Retinal pigment epithelial cell (primary cell): Measurements from ENCODE around the gene KLHL29.
A peak's percentile ranks its signal among the peaks of the same experiment; 100 is the strongest.

Source experiments
- DNase-seq: peaks from one replicate; pipeline ENCODE4 v3.0.0-alpha.2; 2010; ENCODE audit warnings: low read depth
- H3K4me3 ChIP-seq: 2 replicates; pipeline ENCODE4 v1.5.1; 2011; ENCODE audit warnings: mild to moderate bottlenecking, low read length, control low read depth, moderate library complexity
- TF ChIP-seq, protein P1 (sequence below): conservative IDR thresholded peaks from 2 replicates; pipeline ENCODE4 v1.5.1; 2011; ENCODE audit warnings: low read depth, low read length, control low read depth, inconsistent platforms

The KLHL29 gene

DNA sequence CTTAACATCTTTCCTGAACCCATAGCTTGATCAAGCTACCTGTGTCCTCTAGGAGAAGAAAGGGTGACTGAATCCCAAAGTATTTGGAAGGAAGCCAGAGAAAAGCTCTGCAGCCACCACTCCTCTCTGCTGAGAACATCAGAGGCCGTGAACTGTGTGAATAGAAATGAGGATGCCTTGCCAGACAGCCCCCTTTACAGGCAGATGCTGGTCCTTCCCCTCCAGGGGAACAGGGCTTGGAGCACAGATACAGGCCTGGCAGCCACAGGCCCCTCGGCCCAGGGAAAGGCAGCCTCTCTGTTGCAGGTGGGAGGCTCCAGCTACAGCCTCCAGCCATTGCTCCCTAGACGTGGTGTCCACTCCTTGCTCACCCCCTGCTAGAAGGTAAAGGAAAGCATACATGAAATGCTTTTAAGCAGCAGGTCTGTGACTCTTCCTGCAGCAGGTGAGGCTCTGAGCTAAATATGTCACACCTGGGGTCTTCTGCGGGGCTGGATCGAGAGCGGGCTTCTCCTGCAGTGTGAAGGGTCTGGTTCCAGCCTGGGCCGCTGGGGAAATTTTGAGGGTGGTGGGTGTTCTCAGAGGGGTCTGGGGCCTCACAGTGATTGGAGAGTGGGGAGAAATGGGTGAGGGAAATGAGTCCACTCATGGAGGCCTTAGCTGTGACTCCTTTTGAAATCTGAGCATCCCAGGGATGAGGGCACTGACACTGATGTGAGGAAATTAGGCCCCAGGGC lies 234.0 kb downstream of the KLHL29 start:
- DNase-seq, result no peak
- TF ChIP-seq, protein P1, sequence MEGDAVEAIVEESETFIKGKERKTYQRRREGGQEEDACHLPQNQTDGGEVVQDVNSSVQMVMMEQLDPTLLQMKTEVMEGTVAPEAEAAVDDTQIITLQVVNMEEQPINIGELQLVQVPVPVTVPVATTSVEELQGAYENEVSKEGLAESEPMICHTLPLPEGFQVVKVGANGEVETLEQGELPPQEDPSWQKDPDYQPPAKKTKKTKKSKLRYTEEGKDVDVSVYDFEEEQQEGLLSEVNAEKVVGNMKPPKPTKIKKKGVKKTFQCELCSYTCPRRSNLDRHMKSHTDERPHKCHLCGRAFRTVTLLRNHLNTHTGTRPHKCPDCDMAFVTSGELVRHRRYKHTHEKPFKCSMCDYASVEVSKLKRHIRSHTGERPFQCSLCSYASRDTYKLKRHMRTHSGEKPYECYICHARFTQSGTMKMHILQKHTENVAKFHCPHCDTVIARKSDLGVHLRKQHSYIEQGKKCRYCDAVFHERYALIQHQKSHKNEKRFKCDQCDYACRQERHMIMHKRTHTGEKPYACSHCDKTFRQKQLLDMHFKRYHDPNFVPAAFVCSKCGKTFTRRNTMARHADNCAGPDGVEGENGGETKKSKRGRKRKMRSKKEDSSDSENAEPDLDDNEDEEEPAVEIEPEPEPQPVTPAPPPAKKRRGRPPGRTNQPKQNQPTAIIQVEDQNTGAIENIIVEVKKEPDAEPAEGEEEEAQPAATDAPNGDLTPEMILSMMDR, result no peak

DNA sequence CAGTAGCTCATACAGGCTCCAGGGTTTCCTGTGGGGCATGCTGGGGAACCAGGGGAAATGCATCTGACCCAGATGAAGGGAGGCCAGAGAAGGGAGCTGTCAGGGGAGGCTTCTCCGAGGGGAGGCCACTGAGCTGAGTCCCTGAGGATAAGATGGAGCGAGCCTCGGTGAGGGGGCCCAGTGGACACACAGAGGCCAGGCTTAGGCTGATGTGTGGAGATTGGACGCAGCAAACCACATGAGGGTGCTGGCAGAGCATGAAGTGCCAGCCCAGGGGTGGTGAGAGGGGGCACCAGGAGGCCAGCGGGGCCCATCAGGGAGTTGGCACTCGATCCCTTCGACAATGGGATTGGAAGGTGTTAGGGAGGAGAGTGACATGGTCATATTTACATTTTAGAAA lies 235.0 kb downstream of the KLHL29 start:
- no peak overlapping the region for H3K4me3 ChIP-seq
- TF ChIP-seq, protein P1, result no peak
- no peak for DNase-seq

More for the DNA sequence above, 234.0 kb downstream of the KLHL29 start:
- no peak overlapping the region for H3K4me3 ChIP-seq

DNA sequence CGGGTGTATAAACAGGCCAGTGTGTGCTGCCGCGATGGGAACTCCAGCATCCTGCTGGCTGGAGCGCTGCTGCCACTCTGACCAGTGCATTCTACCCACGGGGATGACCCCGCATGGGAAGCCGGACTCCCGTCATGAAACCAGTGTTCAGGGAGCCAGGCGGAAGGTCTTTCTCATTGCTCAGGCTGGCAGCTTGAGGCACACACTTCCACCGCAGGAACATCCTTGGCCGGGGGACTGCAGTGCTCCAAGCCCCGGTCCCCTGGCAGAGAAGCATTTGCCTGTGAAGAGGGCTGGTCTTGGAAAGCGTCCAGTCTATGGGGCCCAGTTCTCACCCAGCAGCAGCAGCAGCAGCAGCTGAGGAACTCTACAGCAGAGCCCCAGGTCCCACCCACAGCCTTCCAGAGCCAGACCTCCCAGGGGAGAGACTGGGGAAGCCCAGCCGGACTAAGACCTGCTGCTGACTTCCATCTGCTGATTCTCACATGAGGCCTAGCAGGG lies 235.9 kb downstream of the KLHL29 start:
- DNase-seq, result peak; percentile 71
- no peak overlapping the region for H3K4me3 ChIP-seq
- TF ChIP-seq, protein P1, result no peak

DNA sequence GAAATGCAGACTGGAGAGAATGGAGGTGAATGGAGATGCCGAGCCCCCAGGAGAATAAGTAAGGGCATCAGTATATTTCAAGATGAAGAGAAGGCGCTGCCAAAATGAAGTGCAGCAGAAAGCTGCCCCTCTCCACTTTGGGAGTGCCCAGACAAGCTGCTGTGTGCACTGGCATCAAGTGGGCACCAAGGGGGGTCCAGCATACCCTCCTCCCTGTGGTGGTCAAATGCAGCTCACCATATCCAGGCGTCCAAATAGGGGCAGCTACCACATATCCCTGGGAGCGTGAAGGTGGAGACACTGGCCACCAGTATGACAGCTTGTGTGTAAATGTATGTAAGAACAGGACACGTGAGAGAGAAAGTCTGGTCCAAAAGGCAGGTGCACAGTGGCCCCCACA lies 236.6 kb downstream of the KLHL29 start:
- DNase-seq, result no peak
- H3K4me3 ChIP-seq, result no peak overlapping the region
- TF ChIP-seq, protein P1, result no peak

DNA sequence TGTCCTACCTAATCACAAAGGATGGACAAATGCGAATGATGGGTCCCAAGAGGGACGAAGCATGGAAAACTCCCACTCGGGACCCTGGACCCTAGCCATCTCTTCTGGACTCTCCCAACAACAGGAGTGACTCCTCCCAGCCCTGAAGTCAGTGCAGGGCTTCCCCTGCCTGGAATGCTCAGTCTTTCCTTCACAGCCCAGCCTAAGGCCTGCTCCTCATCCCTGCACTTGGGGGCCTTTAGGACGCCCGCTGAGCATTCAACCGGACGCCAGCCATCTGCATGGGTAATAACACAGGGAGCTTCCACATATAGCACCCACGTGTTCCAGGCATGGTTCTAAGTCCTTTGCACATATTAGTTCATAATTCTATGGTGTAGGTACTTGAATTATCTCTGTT lies 237.5 kb downstream of the KLHL29 start:
- no peak for DNase-seq
- TF ChIP-seq, protein P1, result no peak

DNA sequence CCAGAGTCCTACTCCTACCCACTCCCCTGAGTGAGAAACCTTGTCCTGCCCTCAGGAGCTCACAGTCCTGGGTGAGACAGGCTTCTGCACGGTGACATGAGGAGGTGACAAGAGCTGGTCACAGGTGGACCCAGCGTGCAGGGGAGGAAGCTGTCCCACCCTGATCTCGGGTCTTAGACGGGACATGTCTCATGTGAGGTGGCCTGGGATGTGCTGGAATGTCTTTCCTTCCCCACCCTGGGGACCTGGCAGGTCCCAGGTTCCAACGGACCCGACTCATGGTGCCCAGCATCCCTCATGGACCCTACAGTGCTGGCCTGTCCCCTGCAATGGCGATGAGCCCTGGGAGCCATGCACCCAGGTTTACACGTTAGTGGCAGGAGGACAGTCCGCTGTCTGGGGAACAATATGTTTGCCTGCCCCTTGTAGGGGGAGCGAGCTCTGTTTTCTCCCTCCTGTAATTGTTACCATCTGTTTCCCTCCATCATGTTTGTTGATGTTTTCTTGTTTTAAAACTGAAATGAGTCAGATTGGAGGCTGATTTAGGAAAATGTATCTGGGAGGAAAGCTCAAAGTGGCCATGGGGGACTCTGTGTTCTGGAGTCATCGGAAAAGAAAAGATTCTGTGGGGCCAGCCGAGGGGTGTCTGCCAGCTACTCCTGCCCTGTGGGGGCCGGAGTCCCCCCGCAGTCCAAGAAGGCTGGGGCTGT lies 238.1 kb downstream of the KLHL29 start:
- TF ChIP-seq, protein P1, result no peak

More for the DNA sequence above, 237.5 kb downstream of the KLHL29 start:
- no peak overlapping the region for H3K4me3 ChIP-seq

More for the DNA sequence above, 238.1 kb downstream of the KLHL29 start:
- DNase-seq, result no peak
- H3K4me3 ChIP-seq, result no peak overlapping the region
